Hepatocyte (in vitro differentiated cells): Measurements from ENCODE around the gene MICU1. TPM values are rescaled to one million over a fixed set of nuclear protein-coding genes. Genes with fewer than 3 reads are reported as not detected.

ENCODE experiments used
- DNase-seq: peaks from one replicate; pipeline ENCODE4 v3.0.0-alpha.2; 2016; ENCODE audit warnings: low spot score
- H2AFZ ChIP-seq: fragments of 200-600 bp; sonication (generic); 2 replicates; pipeline ENCODE4 v1.6.0; 2016; ENCODE audit warnings: antibody characterized with exemption, mild to moderate bottlenecking
- H3K27ac ChIP-seq: fragments of 200-600 bp; sonication (generic); 2 replicates; pipeline ENCODE4 v1.5.1; 2016; ENCODE audit warnings: mild to moderate bottlenecking
- H3K27me3 ChIP-seq: fragments of 200-600 bp; sonication (generic); 2 replicates; pipeline ENCODE4 v1.6.1; 2016
- H3K36me3 ChIP-seq: fragments of 200-600 bp; sonication (generic); replicated peaks from 2 replicates; pipeline ENCODE4 v1.5.1; 2016; ENCODE audit warnings: low read depth; ENCODE audit not compliant: insufficient read depth
- H3K4me1 ChIP-seq: fragments of 200-600 bp; sonication (generic); 2 replicates; pipeline ENCODE4 v1.5.1; 2016; ENCODE audit warnings: mild to moderate bottlenecking, moderate library complexity; ENCODE audit not compliant: insufficient read depth
- H3K4me2 ChIP-seq: fragments of 200-600 bp; sonication (generic); 2 replicates; pipeline ENCODE4 v1.6.0; 2016
- H3K4me3 ChIP-seq: fragments of 200-600 bp; sonication (generic); 2 replicates; pipeline ENCODE4 v1.5.1; 2016; ENCODE audit warnings: mild to moderate bottlenecking
- H3K79me2 ChIP-seq: fragments of 200-600 bp; sonication (generic); 2 replicates; pipeline ENCODE4 v1.6.0; 2017; ENCODE audit warnings: mild to moderate bottlenecking
- H3K9me2 ChIP-seq: fragments of 200-600 bp; sonication (generic); replicated peaks from 2 replicates; pipeline ENCODE4 v1.6.0; 2017; ENCODE audit warnings: mild to moderate bottlenecking; ENCODE audit not compliant: insufficient read depth
- H3K9me3 ChIP-seq: fragments of 200-600 bp; sonication (generic); 2 replicates; pipeline ENCODE4 v1.5.1; 2016; ENCODE audit warnings: low read depth, mild to moderate bottlenecking
- H4K20me1 ChIP-seq: fragments of 200-600 bp; sonication (generic); 2 replicates; pipeline ENCODE4 v1.6.0; 2016; ENCODE audit warnings: mild to moderate bottlenecking; ENCODE audit not compliant: insufficient read depth, poor library complexity, severe bottlenecking
- EZH2 ChIP-seq: fragments of 200-600 bp; sonication (generic); IDR thresholded peaks from 2 replicates; pipeline ENCODE4 v1.6.1; 2016; ENCODE audit warnings: antibody characterized with exemption, mild to moderate bottlenecking, borderline replicate concordance
- EZH2phosphoT487 ChIP-seq: fragments of 200-600 bp; sonication (generic); IDR thresholded peaks from one replicate; pipeline ENCODE4 v1.6.1; 2018; ENCODE audit warnings: antibody characterized with exemption, mild to moderate bottlenecking, low read depth, moderate library complexity; ENCODE audit not compliant: unreplicated experiment, severe bottlenecking
- WGBS: methylation state at CpG from one replicate; pipeline ENCODE4 v1.1.6; 2016; ENCODE audit warnings: low lambda C conversion rate; ENCODE audit errors: missing lambda C conversion rate; 5-methylcytosine and 5-hydroxymethylcytosine counted together
- polyA plus RNA-seq: library from polyadenylated mRNA; unstranded; fragments of >200 nt; fragmentation: Nextera tagmentation; extraction: Ambion mirVana; gene quantifications from 2 replicates; pipeline ENCODE4 v1.2.1, GENCODE V29; 2016
- total RNA-seq: library from RNA; depleted of rRNA; stranded (reverse); fragments of >200 nt; gene quantifications from 2 replicates; pipeline ENCODE4 v1.2.3, GENCODE V29; 2014
- TF ChIP-seq, protein P1 (sequence below): fragments of 200-600 bp; sonication (generic); IDR thresholded peaks from 2 replicates; pipeline ENCODE4 v1.5.1; 2016; ENCODE audit warnings: antibody characterized with exemption, mild to moderate bottlenecking; ENCODE audit not compliant: poor library complexity

Gene MICU1
- total and polyA plus RNA-seq, 2 experiments from 2014 or later = 34.0 to 60.1 TPM

- DNase-seq = no peak
- no peak overlapping the region for H3K4me3 ChIP-seq
- H3K4me2 ChIP-seq = no peak overlapping the region
- no peaks in the 10 kb centered on the region for H3K36me3 ChIP-seq
- WGBS = 83% methylated on average over 3 of the region's 3 CpGs
- no peak overlapping the region for H2AFZ ChIP-seq
- no peaks in the 10 kb centered on the region for H3K4me1 ChIP-seq
- no peak overlapping the region for H3K27ac ChIP-seq
- H4K20me1 ChIP-seq = no peaks in the 10 kb centered on the region
- H3K27me3 ChIP-seq = no peaks in the 10 kb centered on the region
- no peak for TF ChIP-seq EZH2phosphoT487
- no peaks in the 10 kb centered on the region for H3K9me3 ChIP-seq
- no peaks in the 10 kb centered on the region for H3K9me2 ChIP-seq
- H3K79me2 ChIP-seq = no peaks in the 10 kb centered on the region
These were observed 138.4 kb downstream of the MICU1 start for GRCh38 chr10:72487521-72487920.

GRCh38 chr10:72487116-72487515 is 138.8 kb downstream of the MICU1 start:
- TF ChIP-seq EZH2 = no peak
- no peak for TF ChIP-seq EZH2phosphoT487
- TF ChIP-seq, protein P1, sequence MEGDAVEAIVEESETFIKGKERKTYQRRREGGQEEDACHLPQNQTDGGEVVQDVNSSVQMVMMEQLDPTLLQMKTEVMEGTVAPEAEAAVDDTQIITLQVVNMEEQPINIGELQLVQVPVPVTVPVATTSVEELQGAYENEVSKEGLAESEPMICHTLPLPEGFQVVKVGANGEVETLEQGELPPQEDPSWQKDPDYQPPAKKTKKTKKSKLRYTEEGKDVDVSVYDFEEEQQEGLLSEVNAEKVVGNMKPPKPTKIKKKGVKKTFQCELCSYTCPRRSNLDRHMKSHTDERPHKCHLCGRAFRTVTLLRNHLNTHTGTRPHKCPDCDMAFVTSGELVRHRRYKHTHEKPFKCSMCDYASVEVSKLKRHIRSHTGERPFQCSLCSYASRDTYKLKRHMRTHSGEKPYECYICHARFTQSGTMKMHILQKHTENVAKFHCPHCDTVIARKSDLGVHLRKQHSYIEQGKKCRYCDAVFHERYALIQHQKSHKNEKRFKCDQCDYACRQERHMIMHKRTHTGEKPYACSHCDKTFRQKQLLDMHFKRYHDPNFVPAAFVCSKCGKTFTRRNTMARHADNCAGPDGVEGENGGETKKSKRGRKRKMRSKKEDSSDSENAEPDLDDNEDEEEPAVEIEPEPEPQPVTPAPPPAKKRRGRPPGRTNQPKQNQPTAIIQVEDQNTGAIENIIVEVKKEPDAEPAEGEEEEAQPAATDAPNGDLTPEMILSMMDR = no peak
- Histone ChIP-seq H3K4me3 (no peak overlapping the region), H2AFZ (no peak overlapping the region), H4K20me1 (no peaks in the 10 kb centered on the region), H3K36me3 (no peaks in the 10 kb centered on the region), H3K9me3 (no peaks in the 10 kb centered on the region), H3K9me2 (no peaks in the 10 kb centered on the region), H3K4me2 (no peak overlapping the region), H3K79me2 (no peaks in the 10 kb centered on the region), H3K4me1 (no peaks in the 10 kb centered on the region), H3K27me3 (no peaks in the 10 kb centered on the region), H3K27ac (no peak overlapping the region)
- 96% methylated on average over 4 of the region's 4 CpGs for WGBS
- no peak for DNase-seq

- DNase-seq = no peak
- Histone ChIP-seq H3K4me1 (no peaks in the 10 kb centered on the region), H2AFZ (no peak overlapping the region), H4K20me1 (no peaks in the 10 kb centered on the region), H3K9me3 (no peaks in the 10 kb centered on the region), H3K27me3 (no peaks in the 10 kb centered on the region), H3K9me2 (no peaks in the 10 kb centered on the region), H3K4me2 (no peak overlapping the region), H3K36me3 (no peaks in the 10 kb centered on the region), H3K4me3 (no peak overlapping the region), H3K79me2 (no peaks in the 10 kb centered on the region), H3K27ac (no peak overlapping the region)
- WGBS = 92% methylated on average over 3 of the region's 3 CpGs
- TF ChIP-seq EZH2 = no peak
- TF ChIP-seq EZH2phosphoT487 = no peak
- TF ChIP-seq, protein P1 = no peak
These were observed 140.2 kb downstream of the MICU1 start for GRCh38 chr10:72485701-72486100.

DNA sequence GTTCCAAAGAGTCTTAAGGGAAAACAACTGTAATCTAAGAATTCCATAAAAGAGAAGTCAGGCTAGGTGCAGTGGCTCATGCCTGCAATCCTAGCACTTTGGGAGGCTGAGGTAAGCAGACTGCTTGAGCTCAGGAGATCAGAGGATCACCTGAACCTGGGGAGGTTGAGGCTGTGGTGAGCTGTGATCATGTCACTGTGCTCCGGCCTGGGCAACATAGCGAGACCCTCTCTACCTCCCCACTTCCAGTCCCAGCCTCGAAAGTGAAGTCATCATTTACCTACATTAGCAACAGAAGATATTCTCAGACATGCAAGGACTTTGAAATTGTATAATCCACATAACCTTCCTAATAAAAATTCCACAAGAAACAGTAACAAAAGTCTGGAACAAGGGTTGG is 141.4 kb downstream of the MICU1 start:
- Histone ChIP-seq H3K79me2 (no peaks in the 10 kb centered on the region), H3K9me3 (no peaks in the 10 kb centered on the region), H3K27ac (no peak overlapping the region), H3K9me2 (no peaks in the 10 kb centered on the region), H2AFZ (no peak overlapping the region), H3K4me3 (no peak overlapping the region), H4K20me1 (no peaks in the 10 kb centered on the region), H3K36me3 (no peaks in the 10 kb centered on the region), H3K27me3 (no peaks in the 10 kb centered on the region), H3K4me2 (no peak overlapping the region), H3K4me1 (no peaks in the 10 kb centered on the region)
- WGBS = 93% methylated on average over 3 of the region's 3 CpGs
- DNase-seq = no peak
- TF ChIP-seq EZH2 (no peak), EZH2phosphoT487 (no peak)
- TF ChIP-seq, protein P1 = no peak
